Natural killer cell (primary cell): ENCODE results near the gene BACH2. TPM values are rescaled to one million over a fixed set of nuclear protein-coding genes. Genes with fewer than 3 reads are reported as not detected.

Experiments used
- ATAC-seq, 3 donors: fragments of 150-1000 bp in 2 of 3; fragments of 200-7000 bp in 1 of 3; cut with Tn5 transposase; 1 replicate in 1 of 3; 2 replicates in 2 of 3; pipeline ENCODE4 v1.10.0; 2021; ENCODE audit warnings: mild to moderate bottlenecking in 2 of 3, moderate library complexity in 2 of 3
- DNase-seq, 2 donors: peaks; one replicate each; pipeline versions ENCODE4 v3.0.0 to v3.0.0-alpha.2; 2013 to 2021; ENCODE audit warnings: mixed read lengths in 1 of 2
- H3K27ac ChIP-seq: one replicate; pipeline ENCODE4 v1.5.1; 2013; ENCODE audit warnings: mild to moderate bottlenecking, low read length
- H3K27me3 ChIP-seq: one replicate; pipeline ENCODE4 v1.6.1; 2013; ENCODE audit warnings: low read length; ENCODE audit not compliant: control insufficient read depth, insufficient read depth
- H3K36me3 ChIP-seq: one replicate; pipeline ENCODE4 v1.6.1; 2013; ENCODE audit warnings: low read length; ENCODE audit not compliant: control insufficient read depth, insufficient read depth
- H3K4me1 ChIP-seq: one replicate; pipeline ENCODE4 v1.6.1; 2013; ENCODE audit warnings: low read length; ENCODE audit not compliant: control insufficient read depth, insufficient read depth
- H3K4me3 ChIP-seq: one replicate; pipeline ENCODE4 v1.5.1; 2013; ENCODE audit warnings: low read length
- H3K9me3 ChIP-seq: one replicate; pipeline ENCODE4 v1.6.1; 2013; ENCODE audit warnings: low read length; ENCODE audit not compliant: control insufficient read depth, insufficient read depth
- H3K27ac Mint-ChIP-seq, 2 donors: one replicate each; pipeline ENCODE4 v1.8.0; 2022; ENCODE audit warnings: mild to moderate bottlenecking in 2 of 2, mixed read lengths in 2 of 2, moderate library complexity in 1 of 2
- H3K27me3 Mint-ChIP-seq, 2 donors: one replicate each; pipeline ENCODE4 v1.8.0; 2022; ENCODE audit warnings: low read depth in 2 of 2, mixed read lengths in 2 of 2
- H3K36me3 Mint-ChIP-seq: one replicate; pipeline ENCODE4 v1.8.0; 2022; ENCODE audit warnings: mixed read lengths
- H3K4me1 Mint-ChIP-seq, 2 donors: one replicate each; pipeline ENCODE4 v1.8.0; 2022; ENCODE audit warnings: mixed read lengths in 2 of 2
- H3K4me3 Mint-ChIP-seq: one replicate; pipeline ENCODE4 v1.8.0; 2022; ENCODE audit warnings: mild to moderate bottlenecking, moderate library complexity, mixed read lengths
- H3K9me3 Mint-ChIP-seq, 2 donors: one replicate each; pipeline ENCODE4 v1.8.0; 2022; ENCODE audit warnings: mixed read lengths in 2 of 2
- CTCF ChIP-seq: fragments of 200-600 bp; IDR thresholded peaks from one replicate; pipeline ENCODE4 v1.8.0; 2022; ENCODE audit warnings: antibody characterized with exemption
- WGBS: methylation state at CpG from one replicate; pipeline ENCODE4 v1.1.7; 2013; ENCODE audit warnings: missing lambda C conversion rate; ENCODE audit not compliant: insufficient coverage; 5-methylcytosine and 5-hydroxymethylcytosine counted together
- intact Hi-C: fragments of 100-400 bp; cut with micrococcal nuclease; formaldehyde crosslinking; loops from one replicate; pipeline ENCODE4 v1.14.2; 2022
- total RNA-seq, 4 donors: library from RNA; stranded (reverse); fragments of 120-200 nt in 1 of 4; gene quantifications; one replicate each; pipeline versions ENCODE4 v1.2.3 to v1.2.4, GENCODE V29; 2013 to 2022

The BACH2 gene
- total RNA-seq, 3 donors from 2014 or later (not counting 1 experiment from before 2014, with no cell fraction given), result 32.1 to 37.8 (median 32.7) TPM

DNA sequence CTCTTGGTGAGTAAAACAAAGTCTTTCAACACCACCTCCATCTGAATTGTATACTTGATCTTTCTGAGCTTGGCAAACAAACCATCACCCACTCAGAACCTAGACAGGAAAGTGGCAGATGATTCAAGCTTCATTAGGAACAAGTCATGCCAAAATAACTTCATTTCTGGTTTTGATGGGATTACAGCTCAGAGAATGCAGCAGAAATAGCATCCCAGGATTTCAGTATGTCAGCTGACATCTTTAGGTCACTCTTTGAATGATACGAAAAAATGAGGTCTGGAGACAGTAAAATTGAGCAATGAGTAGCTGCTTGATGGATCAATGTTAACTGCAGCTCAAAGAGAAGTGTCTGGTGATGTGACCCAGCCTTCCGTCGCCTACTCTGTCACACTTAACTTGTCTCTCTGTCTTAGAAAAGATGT, 310.0 kb downstream of the BACH2 start:
- H3K4me1 Mint-ChIP-seq, result peaks cover 12 to 35% of the 10 kb centered on the region in 2 donors
- H3K9me3 Mint-ChIP-seq, result no peaks in the 10 kb centered on the region
- no peak for TF ChIP-seq CTCF
- no peaks in the 10 kb centered on the region for H3K27me3 Mint-ChIP-seq
- Histone ChIP-seq H3K27ac (no peak overlapping the region), H3K9me3 (no peaks in the 10 kb centered on the region), H3K4me1 (peaks cover 10% of the 10 kb centered on the region), H3K4me3 (no peak overlapping the region), H3K36me3 (no peaks in the 10 kb centered on the region), H3K27me3 (no peaks in the 10 kb centered on the region)
- ATAC-seq, result no peak
- WGBS, result 99% methylated on average over 3 of the region's 3 CpGs
- intact Hi-C loops, result no loop called here
- H3K36me3 Mint-ChIP-seq, result no peaks in the 10 kb centered on the region
- H3K4me3 Mint-ChIP-seq, result no peak overlapping the region
- no peak for DNase-seq
- no peak overlapping the region for H3K27ac Mint-ChIP-seq

GRCh38 chr6:89985751-89986493, 310.7 kb downstream of the BACH2 start:
- DNase-seq (no peak), ATAC-seq (no peak)
- Mint-ChIP-seq H3K27ac (no peak overlapping the region), H3K27me3 (no peaks in the 10 kb centered on the region), H3K4me3 (no peak overlapping the region), H3K36me3 (no peaks in the 10 kb centered on the region), H3K4me1 (peaks cover 12 to 32% of the 10 kb centered on the region in 2 donors), H3K9me3 (no peaks in the 10 kb centered on the region)
- Histone ChIP-seq H3K27ac (no peak overlapping the region), H3K27me3 (no peaks in the 10 kb centered on the region), H3K9me3 (no peaks in the 10 kb centered on the region), H3K4me3 (no peak overlapping the region), H3K36me3 (no peaks in the 10 kb centered on the region), H3K4me1 (peaks cover 10% of the 10 kb centered on the region)
- TF ChIP-seq CTCF, result no peak
- 97% methylated on average over 11 of the region's 11 CpGs for WGBS
- intact Hi-C loops, result no loop called here

- 73% methylated on average over 12 of the region's 12 CpGs for WGBS
- no peak for DNase-seq
- Histone ChIP-seq H3K4me3 (no peak overlapping the region), H3K9me3 (no peaks in the 10 kb centered on the region), H3K36me3 (no peaks in the 10 kb centered on the region), H3K4me1 (peaks cover 10% of the 10 kb centered on the region), H3K27ac (no peak overlapping the region), H3K27me3 (no peaks in the 10 kb centered on the region)
- peak in 2 of 3 donors; percentile 36 to 61 for ATAC-seq
- peaks cover 12 to 30% of the 10 kb centered on the region in 2 donors for H3K4me1 Mint-ChIP-seq
- TF ChIP-seq CTCF, result no peak
- H3K4me3 Mint-ChIP-seq, result no peak overlapping the region
- H3K27me3 Mint-ChIP-seq, result no peaks in the 10 kb centered on the region
- no peak overlapping the region for H3K27ac Mint-ChIP-seq
- intact Hi-C loops, result no loop called here
- no peaks in the 10 kb centered on the region for H3K36me3 Mint-ChIP-seq
- no peaks in the 10 kb centered on the region for H3K9me3 Mint-ChIP-seq
Measured at GRCh38 chr6:89984926-89985750, 311.5 kb downstream of the BACH2 start.
